OCI-LY7 (cell line): ENCODE data around the gene STK4. TPM values are rescaled to one million over a fixed set of nuclear protein-coding genes. Genes with fewer than 3 reads are reported as not detected.

Experiments
- BruUV-seq: library from RNA; stranded (reverse); fragments of 400-500 nt; replicated peaks from 2 replicates; lab custom pipeline; 2021; lab: Mats Ljungman, UMichigan
- CTCF ChIA-PET: fragments of 300-600 bp; sonication (Branson Sonifier 250); formaldehyde crosslinking; loops from one replicate; lab custom pipeline; 2022; ENCODE audit warnings: antibody characterized with exemption; ENCODE audit not compliant: unreplicated experiment; lab: Charles Lee
- POLR2A ChIA-PET: fragments of 300-600 bp; sonication (Branson Sonifier 250); formaldehyde crosslinking; loops from one replicate; lab custom pipeline; 2022; ENCODE audit warnings: antibody characterized with exemption; lab: Charles Lee
- DNase-seq: peaks from one replicate; pipeline ENCODE4 v3.0.0-alpha.2; 2015; ENCODE audit warnings: low spot score
- H2AFZ ChIP-seq: fragments of 200-600 bp; sonication (generic), shearing (Covaris generic); 2 replicates; pipeline ENCODE4 v1.6.1; 2014; ENCODE audit warnings: mild to moderate bottlenecking, antibody characterized with exemption, low read length, moderate library complexity
- H3K27ac ChIP-seq: fragments of 200-600 bp; sonication (generic); 2 replicates; pipeline ENCODE4 v1.5.1; 2014; ENCODE audit warnings: mixed run types, low read depth, mild to moderate bottlenecking, moderate library complexity, low read length, inconsistent platforms; ENCODE audit not compliant: poor library complexity, severe bottlenecking
- H3K36me3 ChIP-seq: fragments of 200-600 bp; sonication (generic); 2 replicates; pipeline ENCODE4 v1.6.1; 2014; ENCODE audit warnings: mild to moderate bottlenecking, antibody characterized with exemption, low read length, moderate library complexity, mixed read lengths; ENCODE audit not compliant: insufficient read depth
- H3K4me1 ChIP-seq: fragments of 200-600 bp; sonication (generic); 2 replicates; pipeline ENCODE4 v1.5.1; 2014; ENCODE audit warnings: mild to moderate bottlenecking, low read length; ENCODE audit not compliant: insufficient read depth, poor library complexity, severe bottlenecking
- H3K4me2 ChIP-seq: fragments of 200-600 bp; sonication (generic); 2 replicates; pipeline ENCODE4 v1.6.1; 2014; ENCODE audit warnings: mild to moderate bottlenecking, low read length
- H3K4me3 ChIP-seq: fragments of 200-600 bp; sonication (generic); 2 replicates; pipeline ENCODE4 v1.5.1; 2014; ENCODE audit warnings: mild to moderate bottlenecking, low read depth, low read length; ENCODE audit not compliant: poor library complexity, severe bottlenecking
- H3K79me2 ChIP-seq: fragments of 200-600 bp; sonication (generic); 2 replicates; pipeline ENCODE4 v1.6.1; 2016; ENCODE audit warnings: low read depth, mild to moderate bottlenecking, low read length, moderate library complexity, mixed read lengths; ENCODE audit not compliant: insufficient read depth
- H3K9me2 ChIP-seq: fragments of 200-600 bp; sonication (generic); 2 replicates; pipeline ENCODE4 v1.6.1; 2016; ENCODE audit warnings: mild to moderate bottlenecking, low read length, mixed read lengths; ENCODE audit not compliant: insufficient read depth
- H3K9me3 ChIP-seq: fragments of 200-600 bp; sonication (generic); 2 replicates; pipeline ENCODE4 v1.6.1; 2014; ENCODE audit warnings: mild to moderate bottlenecking, mixed run types, low read length, mixed read lengths
- H4K20me1 ChIP-seq: fragments of 200-600 bp; sonication (generic); 2 replicates; pipeline ENCODE4 v1.6.1; 2014; ENCODE audit warnings: mild to moderate bottlenecking, antibody characterized with exemption, low read length, moderate library complexity, mixed read lengths; ENCODE audit not compliant: insufficient read depth
- CTCF ChIP-seq: fragments of 200-600 bp; sonication (generic); conservative IDR thresholded peaks from 2 replicates; pipeline ENCODE4 v1.5.1; 2014; ENCODE audit warnings: mild to moderate bottlenecking, antibody characterized with exemption, low read length, moderate library complexity, mixed read lengths
- EZH2phosphoT487 ChIP-seq: fragments of 200-600 bp; sonication (generic); IDR thresholded peaks from 2 replicates; pipeline ENCODE4 v1.6.1; 2018; ENCODE audit warnings: low read depth, borderline replicate concordance, mild to moderate bottlenecking, mixed run types, antibody characterized with exemption, low read length, moderate library complexity, mixed read lengths
- intact Hi-C: fragments of 100-400 bp; cut with micrococcal nuclease; formaldehyde crosslinking; loops from one replicate; pipeline ENCODE4 v1.10.0; 2022; ENCODE audit not compliant: unreplicated experiment
- total RNA-seq, 2 experiments: library from RNA; depleted of rRNA in 1 of 2; stranded (reverse); fragments of >200 nt in 1 of 2; shearing (Covaris generic) in 1 of 2; gene quantifications; 2 replicates each; pipeline ENCODE4 v1.2.3, GENCODE V29; 2014 to 2022

Gene STK4
- total RNA-seq, 2 experiments from 2014 or later, result 67.9 to 140 TPM

GRCh38 chr20:45098103-45098773 is 131.9 kb downstream of the STK4 start:
- H3K4me3 ChIP-seq, result no peak overlapping the region
- no peaks in the 10 kb centered on the region for H3K9me3 ChIP-seq
- no peaks in the 10 kb centered on the region for H3K4me1 ChIP-seq
- CTCF ChIA-PET, result no interaction called here
- intact Hi-C loops, result loop anchor here (5.0 kb wide), 1 partner anchor 186 kb away; the partner anchor contains the start of gene PABPC1L
- no peak overlapping the region for H3K4me2 ChIP-seq
- no TSS peak for BruUV-seq
- TF ChIP-seq CTCF (no peak), EZH2phosphoT487 (no peak)
- no peaks in the 10 kb centered on the region for H3K36me3 ChIP-seq
- H3K27ac ChIP-seq, result no peak overlapping the region
- DNase-seq, result no peak
- H4K20me1 ChIP-seq, result no peaks in the 10 kb centered on the region; the same call in 1 of the 2 replicates
- H3K9me2 ChIP-seq, result no peaks in the 10 kb centered on the region
- no peak overlapping the region for H2AFZ ChIP-seq
- POLR2A ChIA-PET, result no interaction called here
- no peaks in the 10 kb centered on the region for H3K79me2 ChIP-seq

DNA sequence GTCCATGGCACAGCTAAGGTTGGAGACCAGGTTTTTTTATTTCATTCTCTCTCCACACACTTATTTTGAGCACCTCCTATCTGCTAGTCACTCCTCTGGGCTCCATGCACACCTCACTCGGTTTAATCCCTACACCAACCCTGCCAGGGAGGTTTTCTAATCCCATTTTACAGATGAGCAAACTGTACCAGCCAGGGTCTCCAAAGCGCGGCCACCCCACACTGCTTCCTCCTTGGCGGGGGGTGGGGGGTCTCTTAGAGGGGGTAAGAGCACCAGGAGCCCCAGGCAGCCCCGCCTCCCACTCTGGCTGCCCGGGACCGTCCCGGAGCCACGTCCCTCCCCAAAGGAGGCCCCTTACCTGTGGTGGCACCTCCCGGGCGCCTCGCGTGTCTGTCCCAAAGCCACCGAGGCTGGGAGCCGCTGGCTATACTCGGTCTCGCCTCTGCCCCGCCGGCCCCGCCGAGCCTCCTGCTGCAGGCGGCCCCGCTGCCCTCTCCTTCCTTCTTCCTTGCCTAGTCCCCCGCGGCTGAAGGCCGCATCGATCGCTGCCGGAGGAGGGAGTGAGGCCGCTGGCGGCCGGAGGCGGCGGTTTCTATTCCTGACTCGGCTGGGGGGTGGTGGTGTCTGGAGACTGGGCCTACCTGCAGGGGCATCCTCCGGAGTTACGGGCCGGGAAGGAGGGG is 134.4 kb downstream of the STK4 start, which contains the start of gene KCNS1:
TSS of gene KCNS1 (minus strand) at position 565 of the 683 bp plus-strand sequence. CDS start 1,891 bp downstream, outside the sequence.
- Histone ChIP-seq H3K9me2 (no peaks in the 10 kb centered on the region), H2AFZ (no peak within 1 kb of the TSS), H3K4me3 (no peak within 1 kb of the TSS), H3K79me2 (no peaks in the 10 kb centered on the region), H3K4me2 (no peak within 1 kb of the TSS), H4K20me1 (no peaks in the 10 kb centered on the region; the same call in 1 of the 2 replicates), H3K27ac (no peak within 1 kb of the TSS), H3K9me3 (no peaks in the 10 kb centered on the region), H3K4me1 (no peaks in the 10 kb centered on the region), H3K36me3 (no peaks in the 10 kb centered on the region)
- ChIA-PET CTCF (no interaction called here), POLR2A (no interaction called here)
- intact Hi-C loops, result no loop called here
- TF ChIP-seq EZH2phosphoT487 (no peak), CTCF (no peak)
- no peak for DNase-seq
- BruUV-seq, result no TSS peak

GRCh38 chr20:45101333-45101850 is 135.1 kb downstream of the STK4 start:
- Histone ChIP-seq H3K79me2 (no peaks in the 10 kb centered on the region), H3K4me1 (no peaks in the 10 kb centered on the region), H3K4me2 (no peak overlapping the region), H3K36me3 (no peaks in the 10 kb centered on the region), H3K4me3 (no peak overlapping the region), H4K20me1 (no peaks in the 10 kb centered on the region; the same call in 1 of the 2 replicates), H2AFZ (no peak overlapping the region), H3K9me3 (no peaks in the 10 kb centered on the region), H3K27ac (no peak overlapping the region), H3K9me2 (no peaks in the 10 kb centered on the region)
- ChIA-PET POLR2A (no interaction called here), CTCF (no interaction called here)
- TF ChIP-seq EZH2phosphoT487 (no peak), CTCF (no peak)
- no TSS peak for BruUV-seq
- intact Hi-C loops, result no loop called here
- DNase-seq, result no peak
